Gastrocnemius medialis (tissue), 4 donors: ENCODE results near the gene KRTDAP. TPM values are rescaled to one million over a fixed set of nuclear protein-coding genes. Genes with fewer than 3 reads are reported as not detected.

ENCODE experiments used
- ATAC-seq, 2 donors: fragments of 150-250 bp; one replicate each; pipeline ENCODE4 v1.9.1; 2016
- DNase-seq, 2 donors: peaks; one replicate each; pipeline ENCODE4 v3.0.0-alpha.2; 2019
- H3K27ac ChIP-seq, 4 donors: fragments of 200-600 bp; sonication (generic); 1 replicate in 1 of 4; 2 replicates in 3 of 4; pipeline ENCODE4 v1.5.1; 2016 to 2018; ENCODE audit warnings: mild to moderate bottlenecking in 2 of 4, moderate library complexity in 1 of 4
- H3K27me3 ChIP-seq, 3 donors: fragments of 200-600 bp; sonication (generic) in 2 of 3; 1 replicate in 1 of 3; 2 replicates in 2 of 3; pipeline versions ENCODE4 v1.5.1 to v1.6.0; 2016 to 2019; ENCODE audit warnings: mild to moderate bottlenecking in 1 of 3, moderate library complexity in 1 of 3
- H3K36me3 ChIP-seq, 2 donors: fragments of 200-600 bp; sonication (generic) in 1 of 2; one replicate each; pipeline ENCODE4 v1.5.1; 2017 to 2018
- H3K4me1 ChIP-seq, 2 donors: fragments of 200-600 bp; sonication (generic) in 1 of 2; one replicate each; pipeline ENCODE4 v1.5.1; 2016 to 2017; ENCODE audit warnings: mild to moderate bottlenecking in 2 of 2
- H3K4me3 ChIP-seq, 4 donors: fragments of 200-600 bp; sonication (generic) in 3 of 4; 1 replicate in 1 of 4; 2 replicates in 3 of 4; pipeline ENCODE4 v1.5.1; 2016 to 2019; ENCODE audit warnings: mild to moderate bottlenecking in 2 of 4
- H3K9me3 ChIP-seq, 3 donors: fragments of 200-600 bp; sonication (generic) in 2 of 3; 1 replicate in 1 of 3; 2 replicates in 2 of 3; pipeline ENCODE4 v1.5.1; 2016 to 2019
- CTCF ChIP-seq, 5 experiments: fragments of 450-650 bp in 3 of 5; fragments of 200-600 bp in 2 of 5; sonication (generic) in 2 of 5; IDR thresholded peaks in 4 of 5; conservative IDR thresholded peaks in 1 of 5; 1 replicate in 4 of 5; 2 replicates in 1 of 5; pipeline ENCODE4 v1.5.1; 2016 to 2019; ENCODE audit warnings: antibody characterized with exemption in 5 of 5, mild to moderate bottlenecking in 3 of 5, moderate library complexity in 3 of 5
- POLR2A ChIP-seq, 2 donors: fragments of 450-650 bp; IDR thresholded peaks; one replicate each; pipeline ENCODE4 v1.6.1; 2017; ENCODE audit warnings: antibody characterized with exemption in 2 of 2, mild to moderate bottlenecking in 2 of 2, moderate library complexity in 2 of 2
- in situ Hi-C, 4 donors: fragments of 200-750 bp; cut with MboI; loops; one replicate each; pipeline versions ENCODE4 v1.15.0 to v1.8.0; 2017; ENCODE audit warnings: low sequenced_read_pairs in 4 of 4
- intact Hi-C: fragments of 100-400 bp; cut with DNase I; formaldehyde crosslinking; loops from one replicate; pipeline ENCODE4 v1.15.1; 2023; ENCODE audit warnings: low total_unique reads
- total RNA-seq, 4 donors: library from RNA; depleted of rRNA; stranded (reverse); fragments of >200 nt; gene quantifications; one replicate each; pipeline versions ENCODE4 v1.1.0 to v1.2.3, GENCODE V29; 2016

The KRTDAP gene
- total RNA-seq, 4 donors from 2014 or later: not detected

DNA sequence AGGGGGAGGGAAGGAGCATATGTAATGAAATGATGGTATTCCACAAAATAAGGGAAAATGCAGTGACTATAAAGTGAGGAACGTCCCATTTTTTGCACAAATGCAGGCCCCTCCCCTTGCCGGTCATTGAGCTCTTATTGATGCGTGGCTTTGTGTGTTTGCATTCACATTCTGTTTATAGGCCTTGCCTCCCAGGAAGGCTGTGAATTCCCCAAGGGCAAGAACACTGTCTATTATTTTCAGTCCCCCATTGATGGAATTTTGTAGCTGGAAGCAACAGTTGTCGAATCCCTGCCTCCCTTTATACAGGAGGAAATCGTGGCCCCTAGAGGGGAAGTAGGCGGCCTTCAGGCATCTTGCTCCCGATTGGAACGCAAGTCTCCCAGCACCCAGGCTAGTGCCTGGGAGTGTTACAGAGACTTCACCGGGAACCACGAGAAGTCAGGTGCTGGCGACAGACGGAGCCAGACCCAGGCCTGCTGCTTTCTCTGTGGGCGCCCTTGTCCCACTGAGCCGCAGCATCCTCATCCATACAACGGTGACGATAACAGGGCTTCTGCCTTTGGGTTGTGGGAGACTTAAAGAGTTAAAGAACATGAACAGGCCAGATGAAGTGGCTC, 31.0 kb upstream of the KRTDAP start:
- intact Hi-C loops: no loop called here
- Histone ChIP-seq H3K4me3 (no peak overlapping the region), H3K36me3 (no peaks in the 10 kb centered on the region), H3K27ac (no peak overlapping the region), H3K4me1 (no peaks in the 10 kb centered on the region), H3K9me3 (no peaks in the 10 kb centered on the region), H3K27me3 (peaks cover 6 to 9% (median 7%) of the 10 kb centered on the region in 3 donors)
- ATAC-seq (no peak), DNase-seq (no peak)
- TF ChIP-seq CTCF (IDR thresholded peaks at IDR 0.05 in 4 of 5, conservative IDR thresholded peaks at IDR 0.05 in 1 of 5): no peak
- TF ChIP-seq POLR2A (IDR thresholded peaks at IDR 0.05): no peak
- in situ Hi-C loops: no loop called here

- Histone ChIP-seq H3K27ac (no peak overlapping the region), H3K9me3 (no peaks in the 10 kb centered on the region), H3K4me1 (no peaks in the 10 kb centered on the region), H3K4me3 (no peak overlapping the region), H3K27me3 (peaks cover under 1 to 6% (median 4%) of the 10 kb centered on the region in 3 donors), H3K36me3 (no peaks in the 10 kb centered on the region)
- intact Hi-C loops: no loop called here
- DNase-seq (no peak), ATAC-seq (no peak)
- in situ Hi-C loops: no loop called here
- TF ChIP-seq CTCF (IDR thresholded peaks at IDR 0.05 in 4 of 5, conservative IDR thresholded peaks at IDR 0.05 in 1 of 5) (no peak), POLR2A (IDR thresholded peaks at IDR 0.05) (no peak)
Observed at GRCh38 chr19:35519291-35519690, 29.0 kb upstream of the KRTDAP start.

DNA sequence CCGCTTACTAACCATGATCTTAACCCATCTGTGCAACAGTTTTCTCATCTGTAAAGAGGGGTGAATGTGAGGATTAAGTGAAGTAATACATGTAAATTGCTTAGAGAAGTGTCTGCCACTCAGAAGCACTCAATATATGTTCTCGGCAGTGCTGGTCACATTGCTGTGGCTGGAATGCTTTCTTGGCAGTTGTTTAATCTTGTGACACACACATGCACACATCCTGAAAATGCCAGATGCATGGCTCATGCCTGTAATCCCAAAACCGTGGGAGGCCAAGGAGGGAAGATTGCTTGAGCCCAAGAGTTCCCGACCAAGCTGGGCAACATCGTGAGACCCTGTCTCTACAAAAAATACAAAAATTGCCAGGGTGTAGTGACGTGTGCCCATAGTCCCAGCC, 28.0 kb upstream of the KRTDAP start:
- TF ChIP-seq CTCF (IDR thresholded peaks at IDR 0.05 in 4 of 5, conservative IDR thresholded peaks at IDR 0.05 in 1 of 5) (no peak), POLR2A (IDR thresholded peaks at IDR 0.05) (no peak)
- Histone ChIP-seq H3K36me3 (no peaks in the 10 kb centered on the region), H3K9me3 (no peaks in the 10 kb centered on the region), H3K4me1 (no peaks in the 10 kb centered on the region), H3K4me3 (no peak overlapping the region), H3K27me3 (peaks cover 7 to 10% (median 9%) of the 10 kb centered on the region in 3 donors), H3K27ac (no peak overlapping the region)
- intact Hi-C loops (no loop called here), in situ Hi-C loops (no loop called here)
- ATAC-seq (no peak), DNase-seq (no peak)

GRCh38 chr19:35517342-35517741, 27.1 kb upstream of the KRTDAP start:
- DNase-seq (no peak), ATAC-seq (no peak)
- intact Hi-C loops (no loop called here), in situ Hi-C loops (no loop called here)
- H3K36me3 ChIP-seq: no peaks in the 10 kb centered on the region
- TF ChIP-seq CTCF (IDR thresholded peaks at IDR 0.05 in 4 of 5, conservative IDR thresholded peaks at IDR 0.05 in 1 of 5) (no peak), POLR2A (IDR thresholded peaks at IDR 0.05) (no peak)
- H3K27ac ChIP-seq: no peak overlapping the region
- H3K4me1 ChIP-seq: no peaks in the 10 kb centered on the region
- H3K9me3 ChIP-seq: no peaks in the 10 kb centered on the region
- H3K27me3 ChIP-seq: peaks cover 7 to 10% (median 10%) of the 10 kb centered on the region in 3 donors
- H3K4me3 ChIP-seq: no peak overlapping the region

- H3K4me1 ChIP-seq: no peaks in the 10 kb centered on the region
- TF ChIP-seq CTCF (IDR thresholded peaks at IDR 0.05 in 4 of 5, conservative IDR thresholded peaks at IDR 0.05 in 1 of 5) (no peak), POLR2A (IDR thresholded peaks at IDR 0.05) (no peak)
- peaks cover 7 to 18% (median 14%) of the 10 kb centered on the region in 3 donors for H3K27me3 ChIP-seq
- H3K27ac ChIP-seq: no peak overlapping the region
- DNase-seq (no peak), ATAC-seq (no peak)
- intact Hi-C loops: no loop called here
- no peak overlapping the region for H3K4me3 ChIP-seq
- H3K9me3 ChIP-seq: no peaks in the 10 kb centered on the region
- in situ Hi-C loops: no loop called here
- no peaks in the 10 kb centered on the region for H3K36me3 ChIP-seq
Observed at GRCh38 chr19:35516310-35516709, 26.0 kb upstream of the KRTDAP start.
